NAMALWA (cell line): ENCODE data around the gene LARP1.
A peak's percentile ranks its signal among the peaks of the same experiment; 100 is the strongest.

Source experiments
- DNase-seq: peaks from one replicate; pipeline ENCODE4 v3.0.0-alpha.2; 2015; ENCODE audit warnings: low spot score

The LARP1 gene

DNA sequence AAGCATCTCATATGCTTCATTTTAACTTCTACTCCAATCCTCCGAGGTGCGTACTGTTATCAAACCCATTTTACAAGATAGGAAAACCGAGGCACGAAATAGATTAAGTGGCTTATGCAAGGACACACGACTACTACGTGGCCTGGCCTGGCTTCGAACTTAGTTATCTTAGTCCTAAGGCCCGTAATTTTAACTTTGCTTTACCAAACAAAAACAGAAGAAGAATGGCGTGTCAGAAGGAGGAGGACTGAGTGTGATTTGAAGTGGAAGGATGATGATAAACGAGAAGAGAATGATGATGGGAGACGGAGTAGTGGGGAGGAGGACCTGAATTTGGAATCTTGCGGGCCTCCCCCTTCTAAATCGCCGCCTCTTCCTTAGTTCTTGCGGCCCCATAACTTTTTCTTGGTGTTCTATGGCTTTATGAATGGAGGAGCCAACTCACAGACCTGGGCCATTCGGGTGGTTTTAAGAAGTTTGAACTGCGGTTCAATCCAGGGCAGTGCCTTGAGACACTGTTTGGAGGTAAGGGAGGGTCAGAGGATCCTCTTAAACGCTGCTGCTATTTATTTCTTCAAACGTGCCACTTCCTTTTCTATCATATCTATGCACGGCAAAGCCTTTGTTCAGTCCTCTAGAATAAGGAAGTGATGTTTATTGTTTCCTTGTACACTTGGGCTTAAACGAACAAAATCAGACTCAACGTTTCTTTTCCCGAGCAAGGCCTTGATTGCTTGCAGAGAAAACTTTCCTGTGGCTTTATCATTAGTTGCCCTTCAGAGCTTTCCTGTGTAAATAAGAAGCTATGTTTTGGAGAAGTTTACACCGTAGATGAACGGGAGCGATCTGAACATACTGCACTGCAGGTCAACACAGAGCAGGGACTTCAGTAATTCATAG, 104.0 kb downstream of the LARP1 start:
- DNase-seq, result peak; percentile 73

DNA sequence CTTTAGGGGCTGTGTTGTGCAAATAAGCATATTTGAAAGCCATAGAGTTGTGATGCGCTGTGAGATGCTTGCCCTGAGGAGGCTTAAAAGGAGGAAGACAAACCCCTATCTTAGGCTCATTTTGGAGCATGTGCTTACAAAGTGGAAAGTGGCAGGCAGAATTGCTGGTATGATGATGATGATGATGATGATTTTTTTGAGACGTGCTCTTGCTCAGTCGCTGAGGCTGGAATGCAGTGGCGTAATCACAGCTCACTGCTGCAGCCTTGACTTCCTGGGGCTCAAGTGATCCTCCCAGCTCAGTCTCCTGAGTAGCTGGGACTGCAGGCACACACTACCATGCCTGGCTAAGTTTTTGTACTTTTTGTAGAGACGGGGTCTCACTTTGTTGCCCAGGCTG, 104.9 kb downstream of the LARP1 start:
- peak; percentile 22 for DNase-seq

DNA sequence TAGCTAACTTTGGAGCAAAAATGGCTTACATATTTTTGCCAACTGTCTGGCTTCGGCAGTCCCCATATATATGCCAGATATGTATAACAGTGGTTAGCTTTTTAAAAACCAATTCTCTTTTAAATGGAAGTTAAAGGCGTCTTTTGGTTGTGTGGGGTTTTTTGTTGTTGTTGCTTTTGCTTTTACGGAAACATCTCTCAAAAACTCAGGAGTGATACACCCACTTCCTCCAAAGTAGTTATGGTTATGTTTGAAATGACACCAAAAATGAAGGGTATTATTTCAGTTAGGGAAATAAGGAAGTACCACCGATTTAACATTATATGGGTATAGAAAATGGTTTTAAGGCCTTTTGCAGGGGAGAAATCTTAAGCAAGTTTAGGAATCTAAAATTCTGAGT, 105.6 kb downstream of the LARP1 start:
- no peak for DNase-seq

DNA sequence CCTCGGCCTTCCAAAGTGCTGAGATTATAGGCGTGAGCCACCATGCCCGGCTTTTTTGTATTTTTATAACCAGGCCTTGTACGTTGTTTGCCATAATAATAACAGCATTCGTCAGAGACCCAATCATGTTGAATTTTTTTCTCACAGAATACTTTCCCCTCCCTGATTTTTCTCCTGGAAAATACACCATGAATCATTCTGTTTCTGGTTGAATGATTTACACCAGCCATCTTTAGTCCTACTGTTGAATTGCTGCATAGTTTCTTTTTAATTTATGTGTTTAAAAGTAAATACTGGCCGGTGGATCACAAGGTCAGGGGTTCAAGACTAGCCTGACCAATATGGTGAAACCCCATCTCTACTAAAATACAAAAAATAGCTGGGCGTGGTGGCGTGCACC, 106.8 kb downstream of the LARP1 start:
- DNase-seq, result no peak

DNA sequence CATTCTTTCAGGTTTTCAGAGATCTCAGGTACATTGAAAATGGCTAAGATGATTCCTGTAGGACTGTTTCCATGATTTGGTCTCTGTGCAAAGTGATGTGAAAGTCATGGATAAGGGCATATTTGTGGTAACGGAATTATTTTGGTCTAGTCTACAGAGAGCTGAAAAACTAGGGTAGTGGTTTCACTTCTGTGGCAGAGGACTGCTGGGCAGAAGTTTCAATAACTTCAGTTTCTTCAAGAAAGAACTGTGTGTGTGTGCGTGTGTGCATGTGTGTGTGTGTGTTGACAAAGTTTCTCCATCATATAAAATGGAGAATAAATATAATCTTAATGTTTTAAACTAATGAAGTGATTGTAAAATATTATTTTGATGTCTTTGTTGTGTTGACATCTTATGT, 107.6 kb downstream of the LARP1 start:
- no peak for DNase-seq

DNA sequence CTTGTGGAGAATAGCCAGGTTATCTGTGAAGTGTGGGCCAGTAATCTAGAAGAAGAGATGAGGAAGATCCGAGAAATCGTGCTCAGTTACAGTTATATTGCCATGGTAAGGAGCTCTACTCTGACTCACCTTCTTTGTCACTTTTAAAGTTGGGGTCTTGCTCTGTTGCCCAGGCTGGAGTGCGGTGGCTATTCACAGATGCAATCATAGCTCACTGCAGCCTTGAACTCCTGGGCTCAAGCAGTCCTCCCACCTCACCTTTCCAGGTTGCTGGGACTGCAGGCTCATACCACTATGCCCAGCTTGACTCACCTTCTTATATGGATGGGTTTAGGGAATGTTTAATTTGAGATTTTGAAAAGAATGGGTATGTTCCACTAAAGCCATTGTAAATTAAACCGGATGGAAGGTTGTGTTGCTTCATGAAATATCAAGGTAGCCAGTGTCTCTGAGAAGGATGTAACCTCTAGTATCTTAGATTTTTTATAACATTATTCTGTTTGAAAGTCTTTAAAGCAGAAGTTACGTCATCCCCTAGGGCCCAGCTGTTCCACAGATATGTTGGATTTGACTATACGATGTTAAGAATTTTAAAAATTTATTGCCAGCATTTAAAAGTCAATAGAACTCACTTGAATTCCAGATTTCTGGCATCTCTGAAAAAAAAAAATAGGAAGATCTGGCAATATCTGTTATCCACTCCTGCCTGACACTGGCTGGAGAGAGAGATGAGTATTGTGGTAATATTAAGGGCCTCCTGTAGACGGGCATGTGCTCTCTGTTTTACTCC, 108.3 kb downstream of the LARP1 start:
- no peak for DNase-seq

DNA sequence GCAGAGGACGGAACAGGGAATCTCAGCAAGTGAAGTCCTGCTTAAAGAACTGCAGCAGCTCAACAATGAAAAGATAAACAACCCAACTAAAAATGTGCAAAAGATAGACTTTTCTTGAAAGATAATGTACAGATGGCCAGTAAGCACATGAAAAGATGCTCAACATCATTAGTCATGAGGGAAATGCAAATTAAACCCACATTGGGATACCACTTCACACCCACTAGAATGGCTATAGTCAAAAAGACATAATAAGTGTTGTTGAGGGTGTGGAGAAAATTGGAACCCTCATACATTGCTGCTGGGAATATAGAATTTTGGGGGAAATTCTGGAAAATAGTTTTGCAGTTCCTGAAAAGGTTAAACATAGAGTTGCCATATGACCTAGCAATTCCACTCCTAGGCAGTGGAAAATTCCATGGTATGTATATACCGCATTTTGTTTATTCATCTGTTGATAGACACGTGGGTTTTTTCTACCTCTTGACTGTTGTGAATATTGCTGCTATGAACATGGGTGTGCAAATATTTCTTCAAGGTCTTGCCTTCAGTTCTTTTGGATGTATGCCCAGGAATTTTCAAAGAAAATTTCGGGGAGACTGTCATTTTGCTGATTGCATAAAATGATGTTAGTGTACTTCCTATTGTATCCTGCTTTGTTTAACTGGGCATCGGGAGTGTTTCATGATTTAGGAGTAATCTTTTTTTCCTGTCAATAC, 110.4 kb downstream of the LARP1 start:
- DNase-seq, result no peak

DNA sequence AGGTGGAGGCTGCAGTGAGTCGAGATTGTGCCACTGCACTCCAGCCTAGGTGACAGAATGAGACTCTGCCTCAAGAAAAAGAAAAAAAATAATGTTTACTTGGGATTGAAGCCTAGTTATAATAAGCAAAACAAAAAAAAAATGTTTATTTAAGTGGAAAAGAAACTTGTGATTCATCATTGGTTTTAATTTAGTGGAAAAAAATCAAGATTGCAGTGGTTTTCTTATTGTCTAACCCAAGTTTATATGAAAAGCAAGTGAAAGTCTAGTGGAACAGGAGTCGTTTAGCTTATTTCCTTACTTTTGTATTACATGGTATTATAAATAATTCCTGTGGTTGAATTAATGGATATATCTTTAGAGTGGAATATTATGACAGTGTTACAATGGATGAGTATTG, 111.7 kb downstream of the LARP1 start:
- no peak for DNase-seq
